Pancreas (tissue), 10 donors: ENCODE measurements around the gene SPATA17. TPM values are rescaled to one million over a fixed set of nuclear protein-coding genes. Genes with fewer than 3 reads are reported as not detected.

Experiments
- ATAC-seq, 4 donors: fragments of 200-7000 bp; cut with Tn5 transposase; one replicate each; pipeline versions ENCODE4 v1.8.0 to v1.9.1; 2020; ENCODE audit warnings: mild to moderate bottlenecking in 4 of 4, moderate library complexity in 4 of 4
- DNase-seq, 6 donors: peaks; one replicate each; pipeline ENCODE4 v3.0.0-alpha.2; 2020
- FAIRE-seq: peaks from 2 replicates; lab custom pipeline; 2012; peaks lifted over from hg19 to GRCh38; lab: Jason Lieb, UNC
- H3K27ac ChIP-seq, 4 donors: fragments of 200-600 bp; sonication (generic); 1 replicate in 3 of 4; 2 replicates in 1 of 4; pipeline versions ENCODE4 v1.5.0 to v1.8.0; 2020
- H3K27me3 ChIP-seq, 4 donors: fragments of 200-600 bp; one replicate each; pipeline ENCODE4 v1.8.0; 2021
- H3K36me3 ChIP-seq, 3 donors: fragments of 200-600 bp; sonication (generic) in 1 of 3; one replicate each; pipeline versions ENCODE4 v1.5.0 to v1.8.0; 2020 to 2021
- H3K4me1 ChIP-seq, 3 donors: fragments of 200-600 bp; one replicate each; pipeline ENCODE4 v1.8.0; 2021
- H3K4me3 ChIP-seq, 4 donors: fragments of 200-600 bp; sonication (generic) in 2 of 4; one replicate each; pipeline versions ENCODE4 v1.5.0 to v1.8.0; 2020 to 2021
- H3K9me3 ChIP-seq, 4 donors: fragments of 200-600 bp; one replicate each; pipeline ENCODE4 v1.8.0; 2021
- CTCF ChIP-seq, 4 donors: fragments of 200-600 bp; sonication (generic) in 3 of 4; IDR thresholded peaks; one replicate each; pipeline versions ENCODE4 v1.5.0 to v1.8.0; 2021; ENCODE audit warnings: antibody characterized with exemption in 4 of 4
- WGBS, 2 donors: extraction: QIAGEN DNeasy Blood & Tissue Kit; methylation state at CpG; one replicate each; pipeline ENCODE4 v1.1.7; 2013; 5-methylcytosine and 5-hydroxymethylcytosine counted together
- intact Hi-C, 3 donors: fragments of 100-400 bp; cut with DNase I; formaldehyde crosslinking; loops; one replicate each; pipeline versions ENCODE4 v1.11.1 to v1.14.2; 2022
- polyA plus RNA-seq, 2 donors: library from polyadenylated mRNA; stranded (reverse); fragments of 200-250 nt; gene quantifications; one replicate each; pipeline ENCODE4 v1.2.3, GENCODE V29; 2013
- total RNA-seq, 6 donors: library from RNA; stranded (reverse); fragmentation: NEBNext Ultra II Directional in 4 of 6; extraction: Animal tissue kit (Norgen Biotek cat#: 25700) in 4 of 6; gene quantifications; one replicate each; pipeline versions ENCODE4 v1.2.1 to v1.2.4, GENCODE V29; 2021 to 2023
- donor health status: healthy with polysubstance abuse.
- donor health status: DM: no; HTN: no; CAD: no; lungs with moderate emphysema.
- donor health status: DM: no; HTN: no; CAD: no.
- donor health status: control.
- donor health status: control.
- donor health status: Bipolar disorder and iron deficiency.
- donor health status: DM: yes; HTN: yes; CAD: no.
- donor health status: DM: no; HTN: no; CAD: no.
- donor health status: DM: no; HTN: no; CAD: no.
- donor health status: DM: yes; HTN: yes; CAD: no.

The SPATA17 gene
- total and polyA plus RNA-seq, 8 donors = 0.16 to 1.0 (median 0.53) TPM

GRCh38 chr1:217776693-217777092 is 145.5 kb downstream of the SPATA17 start:
- WGBS, 2 donors = 92 to 98% methylated on average over 5 of the region's 5 CpGs

GRCh38 chr1:217781056-217781455 is 149.9 kb downstream of the SPATA17 start:
- H3K27ac ChIP-seq = no peak overlapping the region
- H3K4me1 ChIP-seq = no peaks in the 10 kb centered on the region
- ATAC-seq (no peak), FAIRE-seq (no peak), DNase-seq (no peak)
- no peaks in the 10 kb centered on the region for H3K9me3 ChIP-seq
- no peaks in the 10 kb centered on the region for H3K27me3 ChIP-seq
- TF ChIP-seq CTCF (IDR thresholded peaks at IDR 0.05) = no peak
- WGBS, 2 donors = 83 to 89% methylated on average over 4 of the region's 4 CpGs
- no peaks in the 10 kb centered on the region for H3K36me3 ChIP-seq
- H3K4me3 ChIP-seq = no peak overlapping the region
- intact Hi-C loops = no loop called here

More at GRCh38 chr1:217776693-217777092, 145.5 kb downstream of the SPATA17 start:
- FAIRE-seq (no peak), DNase-seq (no peak), ATAC-seq (no peak)
- Histone ChIP-seq H3K27ac (no peak overlapping the region), H3K36me3 (no peaks in the 10 kb centered on the region), H3K4me1 (no peaks in the 10 kb centered on the region), H3K9me3 (no peaks in the 10 kb centered on the region), H3K27me3 (no peaks in the 10 kb centered on the region), H3K4me3 (no peak overlapping the region)
- intact Hi-C loops = no loop called here
- TF ChIP-seq CTCF (IDR thresholded peaks at IDR 0.05) = no peak

GRCh38 chr1:217791091-217791490 is 159.9 kb downstream of the SPATA17 start:
- H3K36me3 ChIP-seq = no peaks in the 10 kb centered on the region
- FAIRE-seq = no peak
- ATAC-seq = no peak
- no peak for TF ChIP-seq CTCF (IDR thresholded peaks at IDR 0.05)
- H3K27ac ChIP-seq = no peak overlapping the region
- DNase-seq = no peak
- no peaks in the 10 kb centered on the region for H3K27me3 ChIP-seq
- H3K9me3 ChIP-seq = no peaks in the 10 kb centered on the region
- H3K4me1 ChIP-seq = no peaks in the 10 kb centered on the region
- 83 to 92% methylated on average over 2 of the region's 2 CpGs for WGBS, 2 donors
- intact Hi-C loops = no loop called here
- H3K4me3 ChIP-seq = no peak overlapping the region

- Histone ChIP-seq H3K36me3 (no peaks in the 10 kb centered on the region), H3K4me3 (no peak overlapping the region), H3K27ac (no peak overlapping the region), H3K9me3 (no peaks in the 10 kb centered on the region), H3K4me1 (no peaks in the 10 kb centered on the region), H3K27me3 (no peaks in the 10 kb centered on the region)
- ATAC-seq (no peak), FAIRE-seq (no peak), DNase-seq (no peak)
- TF ChIP-seq CTCF (IDR thresholded peaks at IDR 0.05) = no peak
- WGBS, 2 donors = 81 to 84% methylated on average over 1 of the region's 1 CpG
- intact Hi-C loops = no loop called here
These were observed 174.6 kb downstream of the SPATA17 start for GRCh38 chr1:217805792-217806191.

GRCh38 chr1:217812175-217812574 is 181.0 kb downstream of the SPATA17 start:
- no peaks in the 10 kb centered on the region for H3K9me3 ChIP-seq
- H3K4me1 ChIP-seq = no peaks in the 10 kb centered on the region
- DNase-seq = no peak
- 91 to 98% methylated on average over 2 of the region's 2 CpGs for whole genome bisulfite sequencing, 2 donors
- no peak overlapping the region for H3K27ac ChIP-seq
- no peak for TF ChIP-seq CTCF (IDR thresholded peaks at IDR 0.05)
- H3K36me3 ChIP-seq = no peaks in the 10 kb centered on the region
- H3K4me3 ChIP-seq = no peak overlapping the region
- peak; percentile 60 for FAIRE-seq
- no peaks in the 10 kb centered on the region for H3K27me3 ChIP-seq
- ATAC-seq = no peak
- intact Hi-C loops = no loop called here
